Measurements from ENCODE around the gene FKBP8. TPM values are rescaled to one million over a fixed set of nuclear protein-coding genes. Genes with fewer than 3 reads are reported as not detected.

The FKBP8 gene
- total RNA-seq, 1 donor from 2014 or later = 186 TPM

GRCh38 chr19:18487576-18488402, 55.6 kb downstream of the FKBP8 start:
- DNase-seq (ENCODE audit: low read depth, low spot score) = no peak

GRCh38 chr19:18486746-18487145, 56.6 kb downstream of the FKBP8 start:
- DNase-seq (ENCODE audit: low read depth, low spot score) = no peak

GRCh38 chr19:18484992-18485391, 58.4 kb downstream of the FKBP8 start:
- DNase-seq (ENCODE audit: low read depth, low spot score) = no peak

- no peak for DNase-seq (ENCODE audit: low read depth, low spot score)
These were observed 60.1 kb downstream of the FKBP8 start for GRCh38 chr19:18483119-18483890.

Other genes with a start within 250 kb of the FKBP8 start
- 139 and 172 TPM in 2 replicates for gene LSM4, start 220.5 kb downstream of the FKBP8 start, total RNA-seq
- 23.9 and 25.7 TPM in 2 replicates for gene PGPEP1, start 203.0 kb downstream of the FKBP8 start, total RNA-seq
- 95.0 and 102 TPM in 2 replicates for gene GDF15, start 157.4 kb downstream of the FKBP8 start, total RNA-seq
- gene LRRC25, start 146.0 kb downstream of the FKBP8 start, total RNA-seq = not detected in 2 replicates
- gene SSBP4, start 124.2 kb downstream of the FKBP8 start, total RNA-seq = 75.4 and 84.3 TPM in 2 replicates
- 45.2 and 46.0 TPM in 2 replicates for gene ISYNA1, start 105.4 kb downstream of the FKBP8 start, total RNA-seq
- 13.4 and 15.3 TPM in 2 replicates for gene ELL, start 21.5 kb downstream of the FKBP8 start, total RNA-seq
- 75.2 and 84.4 TPM in 2 replicates for gene KXD1, start 14.3 kb upstream of the FKBP8 start, total RNA-seq
- 882 and 970 TPM in 2 replicates for gene UBA52, start 28.3 kb upstream of the FKBP8 start, total RNA-seq
- 54.5 and 56.5 TPM in 2 replicates for gene REX1BD, start 45.2 kb upstream of the FKBP8 start, total RNA-seq
- gene CRLF1, start 63.2 kb upstream of the FKBP8 start, total RNA-seq = not detected in 2 replicates
- 0.14 and 0.40 TPM in 2 replicates for gene TMEM59L, start 69.3 kb upstream of the FKBP8 start, total RNA-seq
- gene KLHL26, start 93.5 kb upstream of the FKBP8 start, total RNA-seq = 4.7 and 6.2 TPM in 2 replicates
- 0.79 and 1.1 TPM in 2 replicates for gene CRTC1, start 140.1 kb upstream of the FKBP8 start, total RNA-seq
- gene COMP, start 247.7 kb upstream of the FKBP8 start, total RNA-seq = not detected in 2 replicates

All from pulmonary artery endothelial cell (primary cell).